ENCODE data around the gene ERVFRD-1. TPM values are rescaled to one million over a fixed set of nuclear protein-coding genes. Genes with fewer than 3 reads are reported as not detected.

Gene ERVFRD-1
- total RNA-seq, 3 donors from 2014 or later = 0.80 TPM; not detected in 2

- TF ChIP-seq, protein P1, sequence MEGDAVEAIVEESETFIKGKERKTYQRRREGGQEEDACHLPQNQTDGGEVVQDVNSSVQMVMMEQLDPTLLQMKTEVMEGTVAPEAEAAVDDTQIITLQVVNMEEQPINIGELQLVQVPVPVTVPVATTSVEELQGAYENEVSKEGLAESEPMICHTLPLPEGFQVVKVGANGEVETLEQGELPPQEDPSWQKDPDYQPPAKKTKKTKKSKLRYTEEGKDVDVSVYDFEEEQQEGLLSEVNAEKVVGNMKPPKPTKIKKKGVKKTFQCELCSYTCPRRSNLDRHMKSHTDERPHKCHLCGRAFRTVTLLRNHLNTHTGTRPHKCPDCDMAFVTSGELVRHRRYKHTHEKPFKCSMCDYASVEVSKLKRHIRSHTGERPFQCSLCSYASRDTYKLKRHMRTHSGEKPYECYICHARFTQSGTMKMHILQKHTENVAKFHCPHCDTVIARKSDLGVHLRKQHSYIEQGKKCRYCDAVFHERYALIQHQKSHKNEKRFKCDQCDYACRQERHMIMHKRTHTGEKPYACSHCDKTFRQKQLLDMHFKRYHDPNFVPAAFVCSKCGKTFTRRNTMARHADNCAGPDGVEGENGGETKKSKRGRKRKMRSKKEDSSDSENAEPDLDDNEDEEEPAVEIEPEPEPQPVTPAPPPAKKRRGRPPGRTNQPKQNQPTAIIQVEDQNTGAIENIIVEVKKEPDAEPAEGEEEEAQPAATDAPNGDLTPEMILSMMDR (IDR thresholded peaks at IDR 0.05) = no peak
- TF ChIP-seq POLR2AphosphoS5 (IDR thresholded peaks at IDR 0.05) (no peak), POLR2A (IDR thresholded peaks at IDR 0.05) (no peak)
- intact Hi-C loops (cut with DNase I; ENCODE audit: low total_unique reads) = no loop called here
- H3K4me3 ChIP-seq = no peak overlapping the region
Measured at GRCh38 chr6:11053307-11053706, 58.2 kb downstream of the ERVFRD-1 start.

More at GRCh38 chr6:11053307-11053706, 58.2 kb downstream of the ERVFRD-1 start:
- H3K27me3 ChIP-seq = peaks cover 0 to 8% of the 10 kb centered on the region in 2 donors
- H3K36me3 ChIP-seq = no peaks in the 10 kb centered on the region
- no peaks in the 10 kb centered on the region for H3K4me1 ChIP-seq
- no peaks in the 10 kb centered on the region for H3K9me3 ChIP-seq
- DNase-seq (ENCODE audit: low spot score in 2 of 2) = no peak
- no peak overlapping the region for H3K27ac ChIP-seq

Other genes with a start within 250 kb of the ERVFRD-1 start
- not detected for gene GCM2, start 229.7 kb downstream of the ERVFRD-1 start, total RNA-seq
- gene SYCP2L, start 224.7 kb downstream of the ERVFRD-1 start, total RNA-seq = 1 to 10 TPM; 1.8 to 2.2 (median 2.0) TPM
- 10 to 100 TPM in 1 of 3 donors, 1 to 10 TPM in 1, under 1 TPM in 1; 0.64 to 11.1 (median 2.6) TPM for gene ELOVL2, start 67.4 kb downstream of the ERVFRD-1 start, total RNA-seq
- gene SMIM13, start 17.9 kb downstream of the ERVFRD-1 start, total RNA-seq = 1 to 10 TPM; 5.3 to 7.6 (median 6.2) TPM
- gene NEDD9, start 120.9 kb upstream of the ERVFRD-1 start, total RNA-seq = 100 to 1,000 TPM in 1 of 3 donors, 10 to 100 TPM in 2; 41.4 to 108 (median 79.2) TPM